Urinary bladder (tissue), 4 donors: ENCODE measurements around the gene TMEM165. TPM values are rescaled to one million over a fixed set of nuclear protein-coding genes. Genes with fewer than 3 reads are reported as not detected.

Source experiments
- DNase-seq: peaks from one replicate; pipeline ENCODE4 v3.0.0-alpha.2; 2015; ENCODE audit errors: extremely low spot score
- H3K27ac ChIP-seq: one replicate; pipeline ENCODE4 v1.5.1; 2013; ENCODE audit warnings: low read depth, mild to moderate bottlenecking, moderate library complexity
- H3K36me3 ChIP-seq: one replicate; pipeline ENCODE4 v1.6.1; 2013; ENCODE audit warnings: mild to moderate bottlenecking, moderate library complexity; ENCODE audit not compliant: insufficient read depth
- H3K4me1 ChIP-seq: one replicate; pipeline ENCODE4 v1.6.1; 2013; ENCODE audit warnings: mild to moderate bottlenecking, moderate library complexity; ENCODE audit not compliant: insufficient read depth
- H3K4me3 ChIP-seq: one replicate; pipeline ENCODE4 v1.5.1; 2013; ENCODE audit warnings: low read depth, low read length
- WGBS: extraction: QIAGEN DNeasy Blood & Tissue Kit; methylation state at CpG from one replicate; pipeline ENCODE4 v1.1.7; 2013; 5-methylcytosine and 5-hydroxymethylcytosine counted together
- polyA plus RNA-seq: library from polyadenylated mRNA; stranded (reverse); fragments of 200-250 nt; gene quantifications from one replicate; pipeline ENCODE4 v1.2.3, GENCODE V29; 2013
- total RNA-seq: library from RNA; depleted of rRNA; stranded (reverse); fragments of >200 nt; gene quantifications from one replicate; pipeline ENCODE4 v1.2.3, GENCODE V29; 2014
- donor health status: healthy with polysubstance abuse.
- donor health status: healthy.

Gene TMEM165
- total and polyA plus RNA-seq, 2 donors = 64.9 to 172 TPM

DNA sequence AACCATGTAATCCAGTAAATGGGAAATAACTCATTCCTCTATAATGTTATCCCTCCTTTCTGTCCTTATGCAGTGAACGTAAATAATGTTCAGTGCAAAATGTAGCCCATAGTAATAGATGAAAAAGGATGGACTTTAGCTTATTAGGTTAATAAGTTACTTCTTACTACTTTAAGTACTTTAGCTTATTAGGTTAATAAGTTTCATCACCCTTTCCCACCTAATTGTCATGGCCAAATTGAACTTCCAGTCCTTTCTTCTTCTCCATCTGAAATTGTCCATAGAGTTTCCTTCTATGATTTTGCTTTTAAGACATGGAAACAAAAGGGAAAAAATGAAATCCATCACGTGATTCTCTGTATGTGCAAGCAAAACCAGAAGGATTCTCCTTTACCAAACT lies 15.2 kb upstream of the TMEM165 start:
- H3K27ac ChIP-seq = no peak overlapping the region
- H3K36me3 ChIP-seq = no peaks in the 10 kb centered on the region
- H3K4me1 ChIP-seq = no peaks in the 10 kb centered on the region
- DNase-seq = no peak
- 84% methylated on average over 2 of the region's 2 CpGs for whole genome bisulfite sequencing
- no peak overlapping the region for H3K4me3 ChIP-seq

DNA sequence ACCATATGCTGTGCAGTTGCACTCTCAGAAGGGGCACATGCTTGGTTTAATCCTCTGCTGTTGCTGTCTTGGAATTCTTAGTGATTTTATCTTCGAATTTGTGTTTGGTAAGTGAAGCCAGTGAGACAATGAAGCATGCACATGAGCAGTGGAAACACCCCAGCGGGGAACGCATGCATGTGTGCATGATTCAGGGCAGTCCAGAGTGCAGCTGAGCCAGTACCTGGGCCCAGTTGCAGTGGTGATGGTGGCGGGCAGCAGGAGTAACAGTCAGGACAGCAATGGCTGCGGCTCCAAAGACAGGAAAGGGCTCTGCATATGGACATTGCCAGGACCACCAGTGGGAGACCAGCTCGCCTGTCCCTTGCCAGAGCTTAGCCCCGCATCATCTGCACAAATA lies 14.3 kb upstream of the TMEM165 start:
- no peak for DNase-seq
- 91% methylated on average over 7 of the region's 7 CpGs for WGBS
- H3K36me3 ChIP-seq = no peaks in the 10 kb centered on the region

DNA sequence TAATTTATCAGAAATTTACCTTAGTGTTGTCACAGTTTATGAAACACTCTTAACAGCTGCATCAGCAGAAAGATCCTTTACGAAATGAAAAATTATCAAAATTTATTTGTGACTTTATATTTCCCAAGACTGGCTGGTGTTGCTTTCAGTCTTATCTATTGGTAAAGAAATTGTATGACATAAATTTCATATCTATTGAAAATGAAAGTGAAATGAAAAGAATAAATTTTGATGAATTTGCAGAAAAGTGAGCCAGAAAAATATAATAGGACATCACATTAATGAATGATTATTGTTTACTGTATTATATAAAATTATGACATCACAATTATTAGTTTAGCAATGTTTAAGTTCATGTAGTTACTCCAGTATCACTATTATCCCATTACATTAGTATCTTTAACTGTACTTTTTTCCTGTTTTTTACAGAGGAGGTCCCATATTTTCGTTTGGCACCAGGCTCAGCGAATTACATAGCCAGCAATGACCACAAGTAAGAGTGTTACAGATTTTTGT lies 13.2 kb upstream of the TMEM165 start:
- Histone ChIP-seq H3K27ac (no peak overlapping the region), H3K36me3 (no peaks in the 10 kb centered on the region), H3K4me1 (no peaks in the 10 kb centered on the region), H3K4me3 (no peak overlapping the region)
- 86% methylated on average over 3 of the region's 3 CpGs for WGBS
- DNase-seq = no peak

More for the DNA sequence above, 14.3 kb upstream of the TMEM165 start:
- Histone ChIP-seq H3K4me3 (no peak overlapping the region), H3K4me1 (no peaks in the 10 kb centered on the region), H3K27ac (no peak overlapping the region)

DNA sequence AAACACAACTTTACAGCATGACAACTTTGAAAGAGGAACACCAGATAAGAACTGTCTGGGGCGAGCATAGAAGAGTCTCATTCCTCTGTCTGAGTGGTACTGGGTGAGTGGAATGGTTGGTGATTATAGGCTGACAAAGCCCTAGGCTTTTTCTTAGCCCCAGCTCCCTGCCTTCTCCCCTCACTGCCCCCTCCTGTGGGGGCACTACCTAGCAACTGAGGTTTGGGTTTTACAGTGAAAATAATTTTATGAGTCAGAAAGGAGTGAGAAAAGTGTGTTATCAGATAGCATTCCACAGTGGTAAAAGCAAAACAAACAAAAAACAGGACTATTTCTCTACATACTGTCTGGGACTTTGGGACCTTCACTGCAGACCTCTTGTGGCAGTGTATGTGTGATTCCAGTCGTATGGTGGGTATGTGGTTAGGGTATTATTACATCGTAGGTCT lies 10.5 kb upstream of the TMEM165 start:
- H3K4me1 ChIP-seq = no peaks in the 10 kb centered on the region
- no peak for DNase-seq
- no peaks in the 10 kb centered on the region for H3K36me3 ChIP-seq
- WGBS = 74% methylated on average over 3 of the region's 3 CpGs
- H3K4me3 ChIP-seq = no peak overlapping the region
- H3K27ac ChIP-seq = no peak overlapping the region

DNA sequence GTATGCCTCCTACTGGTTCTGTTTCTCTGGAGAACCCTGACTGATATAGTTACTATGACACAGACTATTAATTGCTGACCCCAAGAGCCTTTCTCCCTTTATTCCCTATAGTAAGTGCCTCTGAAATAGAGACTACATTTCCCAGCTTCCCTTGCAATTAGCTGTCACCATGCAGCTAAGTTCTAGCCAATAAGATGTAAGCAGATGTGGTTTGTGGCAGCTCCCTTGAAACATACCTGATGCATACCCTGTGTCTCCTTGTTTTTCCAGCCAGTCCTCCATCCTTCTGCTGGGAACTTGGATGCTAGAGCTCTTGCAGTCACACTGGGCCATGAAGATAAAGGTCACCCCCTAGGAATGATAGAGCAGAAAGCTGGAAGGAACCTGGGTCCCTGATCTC lies 9.7 kb upstream of the TMEM165 start:
- Histone ChIP-seq H3K4me3 (no peak overlapping the region), H3K27ac (no peak overlapping the region), H3K36me3 (no peaks in the 10 kb centered on the region), H3K4me1 (no peaks in the 10 kb centered on the region)
- DNase-seq = no peak

DNA sequence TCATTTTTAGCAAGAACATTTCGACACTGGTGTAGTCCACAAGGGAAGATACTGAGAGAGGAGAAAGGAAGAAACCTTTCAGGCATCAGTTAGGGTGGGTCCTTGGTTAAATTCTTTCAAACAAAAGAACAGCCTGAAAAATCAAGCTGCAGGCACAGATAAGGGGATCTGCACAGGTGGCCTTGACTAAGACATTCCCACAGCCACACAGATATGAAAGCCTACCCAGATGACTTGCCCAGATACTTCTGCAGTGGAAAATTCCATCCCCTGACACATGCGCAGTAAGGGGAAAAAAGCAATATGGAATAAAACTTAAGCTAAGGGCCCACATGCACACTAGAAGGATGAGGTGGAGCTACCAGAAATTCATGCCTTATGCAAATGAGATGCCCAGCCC lies 8.9 kb upstream of the TMEM165 start:
- no peaks in the 10 kb centered on the region for H3K36me3 ChIP-seq
- H3K4me1 ChIP-seq = no peaks in the 10 kb centered on the region
- DNase-seq = no peak
- H3K4me3 ChIP-seq = no peak overlapping the region
- H3K27ac ChIP-seq = no peak overlapping the region
- WGBS = 94% methylated on average over 2 of the region's 2 CpGs

DNA sequence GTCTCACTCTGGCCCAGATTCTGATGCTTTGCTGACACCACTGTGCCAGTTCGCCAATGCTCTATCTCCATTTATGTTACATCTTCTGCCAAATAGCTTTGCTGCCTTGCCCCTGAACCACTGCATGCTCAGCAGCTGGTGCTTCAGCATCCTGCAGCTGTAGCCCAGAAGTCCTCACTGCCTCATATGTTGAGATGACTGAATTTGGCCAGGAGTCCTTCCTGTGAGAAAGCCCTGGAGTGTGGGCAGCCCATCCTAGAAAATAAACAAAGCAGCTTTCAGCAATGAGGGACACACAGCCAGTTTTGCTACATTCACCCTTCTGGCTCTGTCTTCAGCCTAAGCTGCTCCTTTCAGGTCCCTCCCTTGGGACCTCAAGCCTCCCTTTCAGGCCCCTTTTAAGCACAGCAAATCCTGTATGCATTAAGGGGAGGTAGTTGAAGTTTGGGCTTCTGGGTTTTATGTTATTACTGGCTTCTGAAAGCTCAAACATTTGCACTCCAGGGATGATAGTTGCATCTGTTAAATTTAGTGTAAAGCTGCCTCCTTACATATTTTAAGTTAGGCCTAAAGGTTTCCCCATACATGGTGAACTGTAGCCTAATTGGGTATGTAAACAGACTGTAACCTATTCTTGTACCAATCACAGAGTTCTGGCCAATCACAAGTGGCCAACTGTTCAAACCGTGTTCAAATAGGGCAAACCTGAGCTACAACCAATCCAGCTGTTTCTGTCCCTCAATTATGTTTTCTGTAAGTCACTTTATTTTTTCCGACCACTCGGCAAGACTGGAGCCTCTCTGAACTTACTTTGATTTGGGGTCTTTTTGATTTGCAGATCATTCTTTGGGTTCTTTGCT lies 2.1 kb upstream of the TMEM165 start:
- Histone ChIP-seq H3K4me1 (no peaks in the 10 kb centered on the region), H3K4me3 (no peak overlapping the region), H3K36me3 (no peaks in the 10 kb centered on the region), H3K27ac (no peak overlapping the region)
- 92% methylated on average over 4 of the region's 4 CpGs for WGBS
- no peak for DNase-seq

DNA sequence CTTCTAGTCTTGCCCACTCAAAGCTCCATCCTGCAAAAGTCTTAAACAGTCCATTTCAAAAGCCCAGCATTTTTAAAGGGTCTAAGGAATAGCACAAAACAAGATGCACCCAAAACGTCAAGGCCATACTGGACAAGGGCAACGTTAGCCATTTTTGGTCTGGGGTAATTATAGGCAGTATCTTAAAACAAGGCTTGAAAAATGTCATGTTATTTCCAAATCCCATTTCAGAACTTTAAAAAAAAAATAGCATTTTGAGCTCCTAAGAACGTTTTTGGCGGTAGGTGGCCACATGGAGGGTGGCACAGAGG lies 584 bp upstream of the TMEM165 start:
- DNase-seq = no peak
- Histone ChIP-seq H3K36me3 (no peaks in the 10 kb centered on the region), H3K4me1 (no peaks in the 10 kb centered on the region), H3K4me3 (peak overlapping the region; percentile 92), H3K27ac (peak overlapping the region; percentile 99)
- 1% methylated on average over 4 of the region's 4 CpGs for WGBS

DNA sequence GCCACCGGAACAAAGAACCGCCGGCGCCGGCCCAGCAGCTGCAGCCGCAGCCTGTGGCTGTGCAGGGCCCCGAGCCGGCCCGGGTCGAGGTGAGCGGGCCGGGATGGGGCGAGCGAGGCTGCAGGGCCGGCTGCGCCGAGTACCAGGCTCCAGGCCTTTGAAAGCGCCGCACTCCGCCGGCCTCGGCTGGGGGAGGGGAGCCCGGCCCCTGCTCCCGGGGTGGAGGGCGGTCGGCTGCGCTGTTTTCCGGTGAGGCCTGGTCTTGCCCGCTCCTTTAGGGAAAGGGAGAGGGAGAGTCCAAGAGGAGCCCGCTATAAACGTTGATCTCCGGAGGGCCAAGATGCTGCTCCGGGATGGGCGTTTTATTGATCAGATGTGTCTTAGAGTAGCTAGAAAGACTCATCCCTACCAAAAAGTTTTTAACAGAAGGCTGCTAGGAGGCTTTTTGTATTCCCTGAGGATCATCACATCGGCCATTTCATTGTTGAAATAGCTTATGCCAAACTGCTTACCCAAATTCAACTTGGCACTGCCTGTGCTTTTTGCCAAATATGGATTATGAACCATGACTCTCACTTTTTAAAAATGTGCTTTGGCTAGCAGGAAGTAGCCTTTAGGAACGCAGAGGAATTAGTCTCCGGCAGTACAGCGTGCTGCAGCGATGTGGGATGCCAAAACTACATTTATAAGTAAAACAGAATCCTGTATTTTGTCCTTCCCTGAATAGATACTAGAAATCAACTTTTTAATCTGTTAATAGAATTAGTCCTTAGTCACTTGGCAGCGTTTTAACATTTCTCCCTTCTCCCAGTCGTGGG lies 760 bp downstream of the TMEM165 start:
- Histone ChIP-seq H3K4me3 (peak overlapping the region; percentile 92), H3K4me1 (no peaks in the 10 kb centered on the region), H3K36me3 (no peaks in the 10 kb centered on the region), H3K27ac (peak overlapping the region; percentile 99)
- WGBS = under 1% methylated on average over 41 of the region's 41 CpGs
- peak; percentile 33 for DNase-seq

DNA sequence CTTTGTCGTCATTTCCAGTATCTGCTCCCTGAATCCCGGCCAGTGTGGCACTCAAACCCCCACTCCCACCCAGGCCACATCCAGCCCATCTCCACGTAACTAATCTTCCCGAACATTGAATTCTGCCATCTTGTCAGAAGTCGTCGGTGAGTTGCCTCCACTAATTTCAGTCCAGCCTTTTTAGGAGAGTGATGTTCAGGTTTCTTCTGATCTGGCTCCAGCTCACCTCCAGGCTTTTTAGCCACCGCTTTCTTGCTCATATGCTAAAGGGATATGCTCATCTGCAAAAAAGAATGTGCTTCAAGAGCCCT lies 1.3 kb downstream of the TMEM165 start:
- Histone ChIP-seq H3K36me3 (no peaks in the 10 kb centered on the region), H3K4me1 (no peaks in the 10 kb centered on the region), H3K27ac (peak overlapping the region; percentile 99), H3K4me3 (peak overlapping the region; percentile 92)
- no peak for DNase-seq
- WGBS = 8% methylated on average over 7 of the region's 7 CpGs

DNA sequence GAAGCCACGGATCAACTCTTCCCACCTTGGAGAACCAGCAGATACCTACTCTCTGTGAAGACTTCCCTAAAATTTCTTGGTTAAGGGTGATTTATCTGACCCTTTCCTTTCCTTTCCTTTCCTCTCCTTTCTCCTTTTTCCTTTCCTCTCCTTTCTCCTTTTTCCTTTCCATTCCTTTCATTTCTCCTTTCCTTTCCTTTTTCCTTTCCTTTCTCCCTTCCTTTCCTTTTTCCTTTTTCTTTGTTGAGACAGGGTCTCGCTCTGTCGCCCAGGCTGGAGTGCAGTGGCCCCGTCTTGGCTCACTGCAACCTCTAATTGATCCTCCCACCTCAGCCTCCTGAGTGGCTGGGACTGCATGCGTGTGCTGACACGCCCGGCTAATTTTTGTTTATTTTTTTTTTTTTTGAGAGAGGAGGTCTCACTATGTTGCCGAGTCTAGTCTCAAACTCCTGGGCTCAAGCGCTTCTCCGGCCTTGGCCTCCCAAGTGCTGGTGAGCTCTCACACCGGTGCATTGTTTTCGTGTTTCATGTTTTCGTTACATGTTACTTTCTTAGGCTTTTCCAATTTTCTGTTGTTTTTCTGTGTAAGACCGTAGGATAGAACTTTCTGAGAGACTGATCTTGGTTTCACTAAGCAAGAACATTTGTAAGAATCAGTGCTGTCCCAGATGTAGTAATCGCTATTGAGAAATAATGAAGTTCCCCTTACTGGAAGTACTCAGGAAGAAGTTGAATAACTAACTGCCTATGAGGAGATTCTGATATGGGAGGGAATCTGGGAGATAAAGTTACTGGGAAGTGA lies 2.0 kb downstream of the TMEM165 start:
- no peaks in the 10 kb centered on the region for H3K36me3 ChIP-seq
- no peaks in the 10 kb centered on the region for H3K4me1 ChIP-seq
- H3K4me3 ChIP-seq = peak overlapping the region; percentile 92
- no peak for DNase-seq
- WGBS = 40% methylated on average over 15 of the region's 15 CpGs
- peak overlapping the region; percentile 99 for H3K27ac ChIP-seq

DNA sequence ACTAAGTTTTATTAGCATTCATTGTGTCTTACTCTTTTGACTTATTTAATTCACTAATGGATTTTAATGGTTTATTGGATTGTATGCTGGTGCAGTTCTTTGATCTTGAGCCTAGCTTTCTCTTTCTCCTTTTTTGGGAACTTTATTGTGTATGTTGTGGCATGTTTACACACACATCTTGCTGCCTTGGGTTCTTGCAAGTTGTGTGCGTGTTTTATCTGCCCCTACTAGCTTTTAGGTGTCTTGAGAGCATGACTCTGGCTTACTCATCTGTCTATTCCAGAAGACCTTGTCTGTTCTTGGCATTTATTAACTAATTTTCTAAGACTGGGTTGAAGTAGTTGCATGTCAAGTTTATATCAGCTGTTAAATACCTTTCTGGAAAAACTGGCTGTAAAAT lies 2.7 kb downstream of the TMEM165 start:
- H3K4me3 ChIP-seq = peak overlapping the region; percentile 92
- no peaks in the 10 kb centered on the region for H3K36me3 ChIP-seq
- peak overlapping the region; percentile 23 for H3K27ac ChIP-seq
- DNase-seq = no peak
- 35% methylated on average over 1 of the region's 1 CpG for WGBS
- no peaks in the 10 kb centered on the region for H3K4me1 ChIP-seq

DNA sequence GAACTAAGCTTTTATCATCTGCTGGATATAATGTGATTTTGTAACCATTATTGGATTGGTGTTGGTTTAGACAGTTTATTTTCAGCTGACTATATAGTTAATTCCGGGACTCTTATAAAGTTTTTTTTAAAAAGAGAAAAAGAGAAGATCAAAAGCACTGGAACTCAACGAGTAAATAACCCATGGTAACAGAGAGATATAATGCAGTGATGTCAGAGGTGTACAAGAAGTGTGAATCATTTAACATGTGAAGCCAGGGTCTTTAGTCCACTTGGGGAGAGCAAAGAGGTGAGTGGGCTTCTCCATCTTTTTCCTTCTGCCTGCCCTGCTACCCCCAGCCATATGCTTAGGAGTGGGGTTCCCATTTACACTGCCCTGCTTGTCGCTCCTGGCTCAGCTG lies 3.2 kb downstream of the TMEM165 start:
- no peak for DNase-seq
- no peak overlapping the region for H3K27ac ChIP-seq
- WGBS = 38% methylated on average over 3 of the region's 3 CpGs
- H3K36me3 ChIP-seq = no peaks in the 10 kb centered on the region
- H3K4me3 ChIP-seq = peak overlapping the region; percentile 20
- H3K4me1 ChIP-seq = no peaks in the 10 kb centered on the region
